Measurements from ENCODE around the gene PCNX3.

DNA sequence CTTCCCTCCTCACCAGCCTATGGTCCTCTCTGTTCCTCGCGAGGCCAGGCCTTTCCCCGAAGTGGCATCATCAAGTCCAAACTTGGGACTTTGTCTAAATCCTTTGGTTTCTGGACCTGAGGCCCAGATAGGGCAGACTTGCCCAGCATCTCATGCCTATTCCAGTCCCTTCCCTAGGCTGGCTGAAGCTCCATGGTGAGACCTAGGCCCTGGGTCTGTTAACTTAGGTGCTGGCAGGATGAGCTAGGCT lies 35.7 kb downstream of the PCNX3 start:
- no peak for TF ChIP-seq ZNF468 (CRISPR knock-in tag; IDR thresholded peaks at IDR 0.05)
- no peak for TF ChIP-seq CHD2 (IDR thresholded peaks at IDR 0.05; ENCODE audit: low read depth, low read length)
- TF ChIP-seq FOXJ3 (CRISPR knock-in tag; IDR thresholded peaks at IDR 0.05; ENCODE audit: borderline replicate concordance) = no peak
- no peak for TF ChIP-seq HDAC6 (IDR thresholded peaks at IDR 0.05; ENCODE audit: low read depth, low read length)
- no peak for TF ChIP-seq MZF1 (CRISPR knock-in tag; IDR thresholded peaks at IDR 0.05; ENCODE audit: borderline replicate concordance)
- TF ChIP-seq KLF6 (CRISPR knock-in tag; IDR thresholded peaks at IDR 0.05) = no peak
- no peak for TF ChIP-seq EZH2 (conservative IDR thresholded peaks at IDR 0.05; ENCODE audit: low read depth, low read length)
- TF ChIP-seq ZNF576 (CRISPR knock-in tag; IDR thresholded peaks at IDR 0.05) = no peak
